ENCODE data around the gene DEXI.
A peak's percentile ranks its signal among the peaks of the same experiment; 100 is the strongest.

DEXI gene

DNA sequence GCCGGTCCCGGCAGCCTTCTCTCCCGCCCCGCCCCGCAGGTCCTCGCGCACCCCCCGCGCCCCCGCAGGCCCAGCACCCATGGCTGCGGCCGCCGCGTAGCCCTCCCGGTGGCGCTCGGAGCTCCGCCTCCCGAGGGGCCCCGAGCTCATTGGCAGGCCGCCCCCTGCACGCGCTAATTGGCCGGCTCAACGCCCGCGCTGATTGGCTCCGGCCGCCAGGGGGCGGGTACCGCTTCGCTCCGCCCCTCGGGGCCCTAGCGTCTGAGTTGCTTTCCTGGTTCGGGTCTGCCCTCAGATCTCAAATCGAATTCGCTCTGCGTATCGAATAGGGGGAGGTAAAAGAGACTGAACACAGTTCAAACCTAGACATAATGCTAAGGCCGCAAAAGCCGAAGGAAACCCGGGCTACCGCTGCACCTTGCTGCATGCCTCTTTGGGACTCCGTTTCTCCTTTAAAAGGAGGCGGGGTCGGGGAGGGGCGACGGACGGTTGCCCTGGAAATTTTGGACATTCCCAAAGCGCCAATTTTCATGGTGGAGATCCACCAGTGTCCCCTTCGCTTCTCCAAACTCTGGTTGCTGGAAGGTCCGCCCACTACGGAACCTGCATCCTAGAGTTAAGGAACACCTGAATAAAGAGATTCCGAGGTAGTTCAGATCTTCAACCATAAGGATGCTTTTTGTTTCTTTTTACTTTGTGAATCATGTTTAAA is at the start of gene DEXI:
Gene DEXI, minus strand, starts transcription at position 117 of the 712 bp plus-strand sequence. CDS start 463 bp downstream, outside the sequence.
- H3K4me3 ChIP-seq (ENCODE audit: low read depth, low read length) = peak within 1 kb of the TSS; percentile 82
- peak; percentile 69 for DNase-seq (ENCODE audit: low read depth)

- DNase-seq (ENCODE audit: low read depth) = no peak
- no peak overlapping the region for H3K4me3 ChIP-seq (ENCODE audit: low read depth, low read length)
Measured at GRCh38 chr16:10990378-10990777, 48.1 kb upstream of the DEXI start.

GRCh38 chr16:10989559-10989958 is 47.3 kb upstream of the DEXI start:
- H3K4me3 ChIP-seq (ENCODE audit: low read depth, low read length) = no peak overlapping the region
- DNase-seq (ENCODE audit: low read depth) = no peak

DNA sequence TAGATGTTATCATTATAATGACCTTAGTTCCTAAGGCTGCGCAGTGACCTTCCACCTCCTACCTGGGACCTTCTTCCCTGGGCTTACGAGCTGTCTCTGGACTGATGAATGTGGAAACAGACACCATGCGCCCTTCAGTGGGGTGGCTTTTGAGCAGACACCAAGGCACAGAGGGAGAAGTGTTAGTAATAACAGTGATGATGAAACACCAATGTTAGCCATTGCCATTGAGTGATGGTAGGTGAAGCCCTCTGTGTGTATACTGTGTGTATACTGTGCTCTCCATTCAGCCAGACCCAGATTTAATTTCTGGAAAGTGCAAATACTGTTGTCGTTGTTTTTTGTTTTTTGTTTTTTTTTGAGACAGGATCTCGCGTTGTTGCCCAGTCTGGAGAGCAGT is 46.6 kb upstream of the DEXI start:
- no peak overlapping the region for H3K4me3 ChIP-seq (ENCODE audit: low read depth, low read length)
- no peak for DNase-seq (ENCODE audit: low read depth)

GRCh38 chr16:10988164-10988803 is 46.0 kb upstream of the DEXI start:
- no peak overlapping the region for H3K4me3 ChIP-seq (ENCODE audit: low read depth, low read length)
- DNase-seq (ENCODE audit: low read depth) = no peak

DNA sequence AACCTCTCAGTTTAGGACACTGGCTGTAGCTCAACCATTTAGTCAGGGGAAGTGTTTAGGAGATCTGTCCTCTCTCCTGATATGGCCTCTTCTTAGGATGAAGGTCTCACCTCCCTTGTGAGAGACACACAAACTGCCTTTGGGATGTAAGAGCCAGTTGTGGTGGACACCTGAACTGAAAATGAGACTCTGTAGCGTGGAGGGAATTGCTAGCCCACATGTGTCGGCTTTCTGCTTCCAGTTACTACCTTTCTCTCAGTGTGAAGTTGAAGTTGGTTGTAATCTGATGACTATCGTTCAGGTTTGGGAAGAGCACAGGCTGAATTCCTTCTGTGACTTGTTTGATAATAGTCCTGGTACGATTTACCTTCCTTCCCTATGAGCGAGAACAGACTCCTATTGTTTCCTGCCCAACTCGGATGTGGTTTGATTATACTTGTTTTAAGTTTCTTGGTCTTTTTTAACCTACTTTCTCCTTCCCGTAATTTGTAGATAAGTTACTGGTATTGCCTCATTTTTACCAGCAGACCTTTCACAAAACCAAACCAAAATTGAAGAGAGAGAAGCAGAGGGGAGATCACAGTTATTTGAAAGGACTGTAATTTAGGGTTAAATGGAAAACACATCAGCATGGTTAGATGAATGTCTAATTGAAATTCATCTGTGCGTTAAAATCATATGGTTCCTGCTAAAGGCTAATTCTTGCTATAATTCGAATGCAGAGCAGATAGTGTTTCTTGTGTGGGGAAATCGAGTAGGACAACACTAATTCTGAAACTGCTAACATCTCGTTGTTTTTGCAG is 45.3 kb upstream of the DEXI start:
- H3K4me3 ChIP-seq (ENCODE audit: low read depth, low read length) = no peak overlapping the region
- no peak for DNase-seq (ENCODE audit: low read depth)

DNA sequence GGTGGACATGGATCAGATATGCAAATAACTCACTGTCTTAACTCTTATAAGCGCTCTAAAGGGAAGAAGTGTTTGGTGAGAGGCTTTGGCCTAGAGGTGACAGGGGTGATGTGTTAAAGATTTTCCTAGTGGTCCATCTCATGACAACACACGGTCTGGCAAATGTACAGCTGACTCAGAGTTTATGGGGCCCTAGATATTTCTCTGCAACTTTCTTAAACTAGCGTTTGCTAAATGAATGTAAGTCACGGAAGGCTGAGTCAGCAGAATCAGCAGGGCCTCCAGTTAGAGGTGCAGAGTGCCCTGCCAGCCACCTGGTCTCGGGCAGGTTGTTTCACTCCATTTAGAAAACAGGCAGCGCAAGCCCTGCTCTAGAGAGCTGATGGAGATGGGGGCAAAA is 42.2 kb upstream of the DEXI start:
- H3K4me3 ChIP-seq (ENCODE audit: low read depth, low read length) = no peak overlapping the region
- DNase-seq (ENCODE audit: low read depth) = no peak

- no peak for DNase-seq (ENCODE audit: low read depth)
- H3K4me3 ChIP-seq (ENCODE audit: low read depth, low read length) = no peak overlapping the region
Measured at GRCh38 chr16:10983159-10983558, 40.9 kb upstream of the DEXI start.

DNA sequence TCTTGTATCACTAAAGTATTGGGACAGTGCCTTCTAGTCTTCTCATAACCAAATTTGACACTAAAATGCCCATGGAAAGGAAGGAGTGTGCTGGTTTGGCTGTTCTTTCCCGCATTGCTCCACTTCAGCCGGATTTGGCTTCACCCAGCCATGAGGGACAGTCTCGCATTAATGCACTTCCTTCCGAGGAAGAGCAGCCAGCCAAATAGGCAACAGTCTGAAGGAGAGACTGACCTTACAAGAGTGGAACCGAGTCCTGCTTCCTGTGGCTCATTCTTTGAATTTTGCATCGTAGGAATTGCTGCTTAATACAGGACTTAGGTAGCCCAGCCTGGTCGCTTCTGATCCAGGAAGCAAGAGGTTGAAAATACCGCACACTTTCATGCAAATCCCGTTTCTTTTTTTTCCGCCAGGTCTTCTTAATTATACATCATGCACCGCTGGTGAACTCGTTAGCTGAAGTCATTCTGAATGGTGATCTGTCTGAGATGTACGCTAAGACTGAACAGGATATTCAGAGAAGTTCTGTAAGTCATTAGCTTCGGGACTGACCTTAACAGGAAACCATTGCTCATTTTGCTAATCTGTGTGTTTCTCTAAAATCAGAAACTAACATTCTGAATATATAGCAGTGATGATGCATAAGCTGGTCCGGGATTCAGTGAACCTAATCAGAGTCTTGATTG is 40.3 kb upstream of the DEXI start:
- H3K4me3 ChIP-seq (ENCODE audit: low read depth, low read length) = no peak overlapping the region
- no peak for DNase-seq (ENCODE audit: low read depth)

DNA sequence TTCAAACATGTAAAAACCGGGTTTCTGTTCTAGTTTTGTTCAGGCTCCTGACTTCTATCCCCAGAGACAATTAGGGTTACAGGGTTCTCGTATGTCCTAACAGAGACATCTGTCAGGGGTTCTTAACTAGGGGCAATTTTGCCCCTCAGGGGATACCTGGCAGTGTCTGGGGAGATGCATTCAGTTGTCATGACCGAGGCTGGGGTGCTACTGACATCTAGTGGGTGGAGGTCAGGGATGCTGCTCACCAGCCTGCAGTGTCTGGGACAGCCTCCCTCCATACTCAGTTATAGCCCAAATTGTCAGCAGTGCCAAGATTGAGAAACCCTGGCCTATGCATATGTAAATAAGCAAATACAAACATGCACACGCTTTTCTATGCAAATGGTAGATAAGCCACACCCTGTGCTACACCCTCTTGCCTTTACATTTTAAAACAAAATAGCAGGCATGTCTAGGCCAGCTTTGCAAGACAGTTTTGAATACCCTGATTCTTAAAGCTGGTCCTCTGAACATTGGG is 39.5 kb upstream of the DEXI start:
- no peak for DNase-seq (ENCODE audit: low read depth)
- H3K4me3 ChIP-seq (ENCODE audit: low read depth, low read length) = no peak overlapping the region

DNA sequence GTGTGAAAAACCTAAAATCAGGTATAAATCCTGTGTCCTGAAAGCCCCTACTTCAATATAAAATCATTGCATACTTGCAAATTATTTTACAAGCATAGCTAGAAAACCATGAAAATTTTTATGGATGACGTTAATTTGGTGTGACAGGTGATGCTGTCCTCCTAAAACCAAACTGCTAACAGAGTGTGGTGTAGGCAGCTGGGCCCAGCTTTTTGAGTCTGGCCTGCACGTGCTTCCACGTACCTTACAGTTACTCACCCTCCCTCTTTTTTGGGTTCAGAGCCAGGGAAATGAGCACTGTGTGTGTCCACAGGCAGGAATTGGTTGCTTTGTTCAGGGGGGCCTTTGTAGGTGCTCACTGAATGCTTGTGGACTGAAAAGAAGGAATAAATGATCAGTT is 38.5 kb upstream of the DEXI start:
- DNase-seq (ENCODE audit: low read depth) = no peak
- no peak overlapping the region for H3K4me3 ChIP-seq (ENCODE audit: low read depth, low read length)

GRCh38 chr16:10979717-10980601 is 37.7 kb upstream of the DEXI start:
- DNase-seq (ENCODE audit: low read depth) = no peak
- H3K4me3 ChIP-seq (ENCODE audit: low read depth, low read length) = no peak overlapping the region

- no peak overlapping the region for H3K4me3 ChIP-seq (ENCODE audit: low read depth, low read length)
- DNase-seq (ENCODE audit: low read depth) = no peak
Measured at GRCh38 chr16:10978871-10979446, 36.7 kb upstream of the DEXI start.

DNA sequence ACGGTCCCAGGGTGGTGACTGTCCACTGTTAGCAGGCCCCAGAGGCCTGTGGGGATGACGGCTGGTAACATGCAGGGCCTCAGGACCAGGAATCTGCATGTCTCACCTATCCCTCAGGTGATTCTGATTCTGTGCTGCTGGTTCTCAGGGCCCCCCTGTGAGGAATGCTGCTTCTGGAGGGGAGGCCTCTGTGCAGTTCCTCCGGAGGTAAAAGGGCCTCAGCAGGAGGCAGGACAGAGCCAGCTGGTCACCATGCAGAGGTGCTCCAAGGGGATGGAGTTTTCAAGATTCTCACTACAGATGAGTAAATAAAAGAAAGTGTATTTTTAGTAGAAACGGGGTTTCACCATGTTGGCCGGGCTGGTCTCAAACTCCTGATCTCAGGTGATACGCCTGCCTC is 35.9 kb upstream of the DEXI start:
- no peak for DNase-seq (ENCODE audit: low read depth)
- no peak overlapping the region for H3K4me3 ChIP-seq (ENCODE audit: low read depth, low read length)

- DNase-seq (ENCODE audit: low read depth) = no peak
- no peak overlapping the region for H3K4me3 ChIP-seq (ENCODE audit: low read depth, low read length)
Measured at GRCh38 chr16:10976634-10977033, 34.4 kb upstream of the DEXI start.

GRCh38 chr16:10972819-10973464 is 30.7 kb upstream of the DEXI start:
- no peak overlapping the region for H3K4me3 ChIP-seq (ENCODE audit: low read depth, low read length)
- no peak for DNase-seq (ENCODE audit: low read depth)

DNA sequence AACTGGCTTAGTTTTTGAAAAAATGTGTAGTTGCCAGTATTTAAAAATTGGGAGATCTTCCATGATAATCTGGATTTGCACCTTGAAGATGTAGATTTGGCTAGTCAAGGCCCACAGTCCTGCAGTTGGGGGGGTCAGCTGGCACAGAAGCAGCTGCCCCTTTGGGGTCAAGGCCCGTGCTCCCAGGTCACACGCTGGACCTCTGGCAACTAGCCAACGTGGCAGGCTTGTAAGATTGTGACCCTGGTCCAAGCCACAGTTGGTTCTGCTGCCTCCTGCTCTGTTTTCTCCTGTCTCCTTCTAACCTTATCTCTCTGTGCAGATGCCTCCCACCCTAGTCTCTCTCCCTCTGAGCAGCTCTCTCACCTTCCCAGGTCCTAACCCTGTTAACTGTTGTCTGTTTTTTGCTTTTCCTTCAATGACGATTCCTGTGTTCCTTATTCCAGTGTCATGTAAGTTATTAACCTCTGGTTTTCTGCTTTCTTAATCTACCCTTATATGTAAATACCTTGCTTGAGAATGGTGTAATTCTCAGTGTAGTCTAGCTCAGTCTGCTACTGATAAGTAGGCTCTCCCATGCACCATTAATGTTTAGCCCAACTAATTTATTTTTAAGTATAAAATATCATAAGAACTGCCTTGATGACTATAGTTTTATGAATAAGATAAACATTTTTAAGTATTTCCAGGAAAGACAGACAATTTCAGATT is 30.0 kb upstream of the DEXI start:
- H3K4me3 ChIP-seq (ENCODE audit: low read depth, low read length) = no peak overlapping the region
- DNase-seq (ENCODE audit: low read depth) = no peak
